Tibial nerve (tissue), 4 donors: Measurements from ENCODE around the gene DNAJC21. TPM values are rescaled to one million over a fixed set of nuclear protein-coding genes. Genes with fewer than 3 reads are reported as not detected.

Experiments
- DNase-seq, 2 donors: peaks; one replicate each; pipeline ENCODE4 v3.0.0-alpha.2; 2019; ENCODE audit warnings: low spot score in 2 of 2
- H3K27ac ChIP-seq, 4 donors: fragments of 200-600 bp; sonication (generic) in 3 of 4; one replicate each; pipeline ENCODE4 v1.5.1; 2017 to 2019; ENCODE audit warnings: mild to moderate bottlenecking in 1 of 4
- H3K27me3 ChIP-seq, 2 donors: fragments of 200-600 bp; sonication (generic) in 1 of 2; one replicate each; pipeline versions ENCODE4 v1.5.1 to v1.6.0; 2017 to 2019
- H3K36me3 ChIP-seq, 3 donors: fragments of 200-600 bp; sonication (generic); one replicate each; pipeline ENCODE4 v1.5.1; 2018 to 2019
- H3K4me1 ChIP-seq, 4 donors: fragments of 200-600 bp; sonication (generic) in 3 of 4; one replicate each; pipeline ENCODE4 v1.5.1; 2017 to 2019
- H3K4me3 ChIP-seq, 4 donors: fragments of 200-600 bp; sonication (generic) in 3 of 4; one replicate each; pipeline ENCODE4 v1.5.1; 2017 to 2019; ENCODE audit warnings: mild to moderate bottlenecking in 1 of 4, moderate library complexity in 1 of 4
- H3K9me3 ChIP-seq, 4 donors: fragments of 200-600 bp; sonication (generic) in 3 of 4; one replicate each; pipeline ENCODE4 v1.5.1; 2017 to 2019
- CTCF ChIP-seq, 5 experiments: fragments of 200-600 bp in 3 of 5; fragments of 450-650 bp in 2 of 5; sonication (generic) in 3 of 5; IDR thresholded peaks; one replicate each; pipeline ENCODE4 v1.5.1; 2016 to 2019; ENCODE audit warnings: antibody characterized with exemption in 5 of 5, mild to moderate bottlenecking in 3 of 5, moderate library complexity in 2 of 5
- EP300 ChIP-seq, 2 donors: sonication (generic); formaldehyde crosslinking; IDR thresholded peaks; one replicate each; pipeline ENCODE4 v1.6.1; 2017; ENCODE audit warnings: antibody characterized with exemption in 2 of 2, mild to moderate bottlenecking in 1 of 2
- POLR2A ChIP-seq, 2 donors: fragments of 450-650 bp; IDR thresholded peaks; one replicate each; pipeline ENCODE4 v1.6.1; 2017; ENCODE audit warnings: antibody characterized with exemption in 2 of 2, mild to moderate bottlenecking in 2 of 2, moderate library complexity in 2 of 2
- WGBS, 2 donors: methylation state at CpG; one replicate each; pipeline ENCODE4 v1.1.5; 2018; 5-methylcytosine and 5-hydroxymethylcytosine counted together
- total RNA-seq, 4 donors: library from RNA; depleted of rRNA; stranded (reverse); fragments of >200 nt; gene quantifications; one replicate each; pipeline ENCODE4 v1.1.0, GENCODE V29; 2016

DNAJC21 gene
- 10 to 100 TPM; 30.3 to 54.0 (median 31.7) TPM for total RNA-seq

- Histone ChIP-seq H3K27ac (peak within 1 kb of the TSS; percentile 88 to 99 (median 96)), H3K36me3 (peaks cover 0 to 29% (median 6%) of the 10 kb centered on the region in 3 donors), H3K4me3 (peak within 1 kb of the TSS; percentile 57 to 88 (median 78)), H3K27me3 (no peaks in the 10 kb centered on the region), H3K4me1 (peaks cover 0 to 28% (median 15%) of the 10 kb centered on the region in 4 donors), H3K9me3 (no peaks in the 10 kb centered on the region)
- TF ChIP-seq POLR2A (IDR thresholded peaks at IDR 0.05), result peak in 1 of 2 donors; percentile 34
- TF ChIP-seq CTCF (IDR thresholded peaks at IDR 0.05), result no peak
- peak in 1 of 2 donors; percentile 27 for TF ChIP-seq EP300 (IDR thresholded peaks at IDR 0.05)
- WGBS, 2 donors, result 1% methylated on average over 32 to 47 of the region's 63 CpGs
- peak; percentile 92 to 94 for DNase-seq
Observed at GRCh38 chr5:34929134-34929719, at the start of gene DNAJC21. TSS of gene DNAJC21 (plus strand) at chr5:34929559. CDS start at chr5:34929820, 261 bp downstream.

DNA sequence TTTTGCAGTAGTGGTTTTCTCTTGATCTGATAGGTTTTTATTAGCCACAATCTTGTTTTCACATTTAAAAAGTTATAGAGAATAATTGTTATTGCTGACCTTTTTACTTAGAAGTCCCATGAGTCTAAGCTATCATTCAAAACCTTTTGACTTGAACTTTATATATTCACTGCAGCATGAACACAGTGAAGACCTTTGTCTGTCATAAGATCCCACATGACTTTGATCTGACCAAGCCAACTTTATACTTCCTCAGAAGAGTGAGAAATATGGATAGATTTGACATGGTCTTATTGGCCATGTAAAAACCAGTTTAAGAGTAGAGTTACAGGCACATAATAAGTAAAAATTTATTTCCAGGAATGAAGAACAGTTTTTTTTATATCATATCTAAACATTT is 48.1 kb upstream of the DNAJC21 start:
- no peaks in the 10 kb centered on the region for H3K4me1 ChIP-seq
- TF ChIP-seq POLR2A (IDR thresholded peaks at IDR 0.05), result no peak
- no peak for TF ChIP-seq CTCF (IDR thresholded peaks at IDR 0.05)
- no peak for TF ChIP-seq EP300 (IDR thresholded peaks at IDR 0.05)
- H3K36me3 ChIP-seq, result no peaks in the 10 kb centered on the region
- no peaks in the 10 kb centered on the region for H3K27me3 ChIP-seq
- peaks cover 0 to 10% (median 0%) of the 10 kb centered on the region in 4 donors for H3K9me3 ChIP-seq
- H3K27ac ChIP-seq, result no peak overlapping the region
- no peak overlapping the region for H3K4me3 ChIP-seq
- no peak for DNase-seq

DNA sequence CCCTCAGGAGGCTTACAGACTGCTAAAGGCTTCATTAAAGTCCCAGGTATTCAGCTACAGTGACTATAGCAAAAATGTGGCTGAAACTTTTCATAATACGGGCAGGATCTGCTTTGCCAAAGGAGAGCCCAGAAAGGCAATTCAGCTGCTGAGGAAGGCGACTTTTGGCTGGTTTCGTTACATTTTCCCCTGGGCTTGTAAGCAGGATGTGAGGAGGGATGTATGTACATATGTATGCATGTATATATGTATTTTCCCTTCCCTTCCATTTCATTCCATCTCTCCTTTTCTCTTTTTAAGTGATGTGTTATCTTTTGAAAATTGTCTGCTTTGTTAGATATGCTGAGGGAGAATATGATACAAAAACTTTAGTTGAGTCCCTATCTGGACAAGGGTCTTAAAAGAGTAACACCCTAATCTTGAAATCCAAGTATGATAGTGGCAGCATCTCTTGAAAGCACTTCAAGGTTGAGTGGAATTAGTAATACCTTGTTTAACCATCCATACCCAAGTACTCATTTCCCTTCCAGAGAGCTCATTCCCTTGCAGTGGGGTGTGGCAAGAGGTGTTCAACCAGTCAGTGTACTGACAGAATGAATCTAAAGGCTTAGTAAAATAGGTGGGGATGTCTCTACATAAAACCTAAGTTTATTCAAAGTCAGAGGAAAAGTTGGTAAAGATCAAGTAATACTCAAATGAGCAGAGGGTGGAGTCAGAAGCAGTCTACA is 42.8 kb upstream of the DNAJC21 start:
- 86 to 90% methylated on average over 3 of the region's 3 CpGs for WGBS, 2 donors
- no peak for DNase-seq
- no peak for TF ChIP-seq CTCF (IDR thresholded peaks at IDR 0.05)
- no peak for TF ChIP-seq EP300 (IDR thresholded peaks at IDR 0.05)
- TF ChIP-seq POLR2A (IDR thresholded peaks at IDR 0.05), result no peak
- H3K9me3 ChIP-seq, result no peaks in the 10 kb centered on the region
- H3K36me3 ChIP-seq, result no peaks in the 10 kb centered on the region
- H3K27me3 ChIP-seq, result no peaks in the 10 kb centered on the region
- no peak overlapping the region for H3K4me3 ChIP-seq
- H3K27ac ChIP-seq, result no peak overlapping the region
- H3K4me1 ChIP-seq, result peaks cover 0 to 2% (median 0%) of the 10 kb centered on the region in 4 donors

DNA sequence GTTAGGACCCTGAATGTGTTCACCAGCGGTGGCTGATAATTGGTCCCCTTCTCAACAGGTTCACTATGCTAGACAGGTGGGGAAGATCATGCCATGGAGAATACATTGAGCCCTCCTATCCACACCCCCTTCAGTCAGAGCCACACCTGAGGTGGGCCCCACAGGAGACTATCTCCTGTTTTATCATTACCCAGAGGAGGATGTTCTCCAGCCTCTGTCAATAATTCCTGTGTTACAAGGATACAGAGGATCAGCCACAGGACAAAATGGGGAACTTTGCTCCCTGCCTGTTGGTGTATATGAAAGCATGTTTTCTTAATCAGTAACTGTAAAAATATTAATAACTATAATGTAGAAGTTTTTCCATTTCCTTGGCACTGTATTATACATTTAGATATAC is 40.0 kb upstream of the DNAJC21 start:
- H3K36me3 ChIP-seq, result no peaks in the 10 kb centered on the region
- no peak overlapping the region for H3K27ac ChIP-seq
- DNase-seq, result no peak
- H3K4me1 ChIP-seq, result peaks cover 0 to 6% (median 0%) of the 10 kb centered on the region in 4 donors
- TF ChIP-seq CTCF (IDR thresholded peaks at IDR 0.05) (no peak), EP300 (IDR thresholded peaks at IDR 0.05) (no peak), POLR2A (IDR thresholded peaks at IDR 0.05) (no peak)
- no peaks in the 10 kb centered on the region for H3K9me3 ChIP-seq
- WGBS, 2 donors, result 93 to 100% methylated on average over 1 of the region's 1 CpG
- no peak overlapping the region for H3K4me3 ChIP-seq
- H3K27me3 ChIP-seq, result no peaks in the 10 kb centered on the region

- H3K9me3 ChIP-seq, result no peaks in the 10 kb centered on the region
- H3K4me3 ChIP-seq, result no peak overlapping the region
- TF ChIP-seq EP300 (IDR thresholded peaks at IDR 0.05) (peak in 1 of 2 donors; percentile 76), CTCF (IDR thresholded peaks at IDR 0.05) (no peak)
- peaks cover 0 to 6% (median 0%) of the 10 kb centered on the region in 4 donors for H3K4me1 ChIP-seq
- no peaks in the 10 kb centered on the region for H3K27me3 ChIP-seq
- H3K27ac ChIP-seq, result no peak overlapping the region
- WGBS, 2 donors, result 52 to 60% methylated on average over 5 of the region's 5 CpGs
- no peaks in the 10 kb centered on the region for H3K36me3 ChIP-seq
- DNase-seq, result peak in 1 of 2 donors; percentile 69
Observed at GRCh38 chr5:34891981-34892380, 37.4 kb upstream of the DNAJC21 start.
